Measurements from ENCODE around the gene BCR.

The BCR gene

DNA sequence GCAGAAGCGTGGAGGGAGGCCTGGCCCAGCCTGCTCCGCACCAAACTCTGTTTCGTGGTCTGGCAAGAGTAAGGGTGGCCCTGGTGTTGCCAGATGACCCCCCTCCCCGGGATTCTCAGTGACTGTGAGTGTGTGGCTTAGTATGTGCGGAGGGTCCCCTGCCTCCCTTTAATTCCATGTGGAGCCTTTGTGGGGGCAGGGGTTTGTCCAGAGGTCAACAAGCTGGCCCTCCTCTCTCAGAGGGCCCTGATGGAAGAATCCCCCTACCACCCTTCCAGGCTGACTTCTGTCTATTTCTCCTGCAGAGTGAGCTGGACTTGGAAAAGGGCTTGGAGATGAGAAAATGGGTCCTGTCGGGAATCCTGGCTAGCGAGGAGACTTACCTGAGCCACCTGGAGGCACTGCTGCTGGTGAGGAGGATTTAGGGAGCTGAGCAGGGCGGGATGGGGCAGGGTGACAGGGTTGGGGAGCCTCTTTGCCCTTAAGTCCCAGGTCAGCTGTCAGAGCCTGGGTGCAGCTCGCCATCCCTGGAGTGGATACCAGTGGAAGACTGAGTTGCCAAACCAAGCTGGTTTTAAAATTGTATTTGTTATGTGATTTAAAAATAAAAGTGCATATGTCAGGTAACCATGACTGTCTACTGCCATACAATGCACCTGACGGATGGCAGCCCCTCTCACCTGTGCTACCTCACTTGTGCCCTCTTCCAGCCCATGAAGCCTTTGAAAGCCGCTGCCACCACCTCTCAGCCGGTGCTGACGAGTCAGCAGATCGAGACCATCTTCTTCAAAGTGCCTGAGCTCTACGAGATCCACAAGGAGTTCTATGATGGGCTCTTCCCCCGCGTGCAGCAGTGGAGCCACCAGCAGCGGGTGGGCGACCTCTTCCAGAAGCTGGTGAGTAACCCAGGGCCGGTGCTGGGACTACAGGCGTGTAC lies 80.6 kb downstream of the BCR start:
- no peak for ATAC-seq (ENCODE audit: low read depth)
- Histone ChIP-seq H3K4me1 (ENCODE audit: insufficient read depth, poor library complexity, severe bottlenecking) (peaks cover 8% of the 10 kb centered on the region), H3K27me3 (ENCODE audit: insufficient read depth, poor library complexity, severe bottlenecking) (no peaks in the 10 kb centered on the region), H3K36me3 (ENCODE audit: low read depth) (peaks cover 59% of the 10 kb centered on the region), H3K4me3 (ENCODE audit: severe bottlenecking) (no peak overlapping the region), H3K27ac (ENCODE audit: poor library complexity, severe bottlenecking) (no peak overlapping the region), H3K9me3 (ENCODE audit: severe bottlenecking) (peaks cover 5% of the 10 kb centered on the region)
- peak; percentile 2 for TF ChIP-seq CTCF (IDR thresholded peaks at IDR 0.05; ENCODE audit: poor library complexity, severe bottlenecking)
- no peak for DNase-seq (ENCODE audit: low spot score)

DNA sequence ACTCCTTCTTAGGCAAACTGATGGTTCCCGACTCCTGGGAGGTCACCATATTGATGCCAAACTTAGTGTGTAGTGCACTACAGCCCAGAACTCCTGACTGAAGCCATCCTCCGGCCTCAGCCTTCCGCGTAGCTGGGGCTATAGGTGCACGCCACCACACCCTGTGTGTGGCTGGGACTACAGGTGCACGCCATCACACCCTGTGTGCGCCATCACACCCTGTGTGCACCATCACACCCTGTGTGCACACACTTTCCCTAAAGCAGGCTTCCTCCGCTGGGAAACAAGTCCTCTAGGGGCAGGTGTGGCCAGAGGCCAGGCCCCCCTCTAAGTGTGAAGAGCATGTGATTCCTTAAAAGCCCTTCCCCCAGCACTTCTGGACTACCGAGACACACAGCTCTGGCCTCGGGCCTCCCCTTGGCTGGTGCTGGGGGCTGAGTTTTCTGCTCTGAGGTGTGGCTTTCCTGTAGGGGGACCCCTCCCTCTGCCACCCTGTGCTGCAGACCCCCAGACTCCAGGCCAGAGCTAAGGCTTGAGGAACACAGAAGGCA lies 81.7 kb downstream of the BCR start:
- peaks cover 66% of the 10 kb centered on the region for H3K36me3 ChIP-seq (ENCODE audit: low read depth)
- no peak for TF ChIP-seq CTCF (IDR thresholded peaks at IDR 0.05; ENCODE audit: poor library complexity, severe bottlenecking)
- DNase-seq (ENCODE audit: low spot score), result no peak
- H3K9me3 ChIP-seq (ENCODE audit: severe bottlenecking), result peaks cover 11% of the 10 kb centered on the region
- H3K27me3 ChIP-seq (ENCODE audit: insufficient read depth, poor library complexity, severe bottlenecking), result no peaks in the 10 kb centered on the region
- H3K4me3 ChIP-seq (ENCODE audit: severe bottlenecking), result no peak overlapping the region
- H3K27ac ChIP-seq (ENCODE audit: poor library complexity, severe bottlenecking), result no peak overlapping the region
- ATAC-seq (ENCODE audit: low read depth), result no peak
- H3K4me1 ChIP-seq (ENCODE audit: insufficient read depth, poor library complexity, severe bottlenecking), result peaks cover 5% of the 10 kb centered on the region

DNA sequence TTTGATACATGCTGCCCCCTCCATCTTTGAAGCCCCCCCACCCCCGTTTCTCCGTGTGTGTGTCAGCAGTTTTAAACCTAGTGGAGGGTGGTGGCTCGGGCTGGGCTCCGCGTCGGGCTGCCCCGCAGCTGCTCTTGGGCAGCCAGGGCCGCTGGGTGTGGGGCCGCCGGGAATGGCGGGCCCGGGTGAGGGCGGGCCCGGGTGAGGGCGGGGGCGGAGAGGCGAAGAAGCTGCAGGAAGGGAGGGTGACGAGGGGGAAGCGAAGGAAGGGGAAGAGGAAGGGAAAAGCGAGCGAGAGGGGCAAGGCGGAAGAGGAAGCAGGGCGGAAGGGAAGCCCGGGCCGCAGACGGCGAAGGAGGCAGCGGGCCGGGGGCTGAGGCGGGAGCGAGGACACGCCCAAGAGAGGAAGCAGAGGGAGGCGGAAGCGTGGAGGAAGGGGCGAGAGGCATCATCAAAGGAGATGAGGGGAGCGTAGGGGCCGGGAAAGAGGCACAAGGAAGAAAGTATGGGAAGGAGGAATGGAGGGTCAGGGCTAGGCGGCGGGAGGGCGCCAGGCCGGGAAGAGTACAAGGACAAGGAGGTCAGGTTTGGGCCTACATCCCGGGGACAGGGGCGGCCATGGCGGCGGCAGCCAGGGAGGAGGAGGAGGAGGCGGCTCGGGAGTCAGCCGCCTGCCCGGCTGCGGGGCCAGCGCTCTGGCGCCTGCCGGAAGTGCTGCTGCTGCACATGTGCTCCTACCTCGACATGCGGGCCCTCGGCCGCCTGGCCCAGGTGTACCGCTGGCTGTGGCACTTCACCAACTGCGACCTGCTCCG lies 82.4 kb downstream of the BCR start:
- Histone ChIP-seq H3K4me1 (ENCODE audit: insufficient read depth, poor library complexity, severe bottlenecking) (no peaks in the 10 kb centered on the region), H3K36me3 (ENCODE audit: low read depth) (peaks cover 65% of the 10 kb centered on the region)
- no peak for ATAC-seq (ENCODE audit: low read depth)

GRCh38 chr22:23263651-23264555 lies 83.6 kb downstream of the BCR start:
- Histone ChIP-seq H3K27me3 (ENCODE audit: insufficient read depth, poor library complexity, severe bottlenecking) (no peaks in the 10 kb centered on the region), H3K27ac (ENCODE audit: poor library complexity, severe bottlenecking) (no peak overlapping the region), H3K9me3 (ENCODE audit: severe bottlenecking) (peaks cover 13% of the 10 kb centered on the region), H3K4me1 (ENCODE audit: insufficient read depth, poor library complexity, severe bottlenecking) (no peaks in the 10 kb centered on the region), H3K36me3 (ENCODE audit: low read depth) (peaks cover 68% of the 10 kb centered on the region), H3K4me3 (ENCODE audit: severe bottlenecking) (no peak overlapping the region)
- no peak for TF ChIP-seq CTCF (IDR thresholded peaks at IDR 0.05; ENCODE audit: poor library complexity, severe bottlenecking)
- ATAC-seq (ENCODE audit: low read depth) (no peak), DNase-seq (ENCODE audit: low spot score) (no peak)

More for the DNA sequence above, 82.4 kb downstream of the BCR start:
- no peak overlapping the region for H3K27ac ChIP-seq (ENCODE audit: poor library complexity, severe bottlenecking)
- no peak for DNase-seq (ENCODE audit: low spot score)
- no peak overlapping the region for H3K4me3 ChIP-seq (ENCODE audit: severe bottlenecking)
- H3K27me3 ChIP-seq (ENCODE audit: insufficient read depth, poor library complexity, severe bottlenecking), result no peaks in the 10 kb centered on the region
- TF ChIP-seq CTCF (IDR thresholded peaks at IDR 0.05; ENCODE audit: poor library complexity, severe bottlenecking), result no peak
- peaks cover 13% of the 10 kb centered on the region for H3K9me3 ChIP-seq (ENCODE audit: severe bottlenecking)
